GM19324 (cell line): ENCODE measurements around the gene DSCAML1.

Source experiments
- ATAC-seq: cut with Tn5 transposase; IDR thresholded peaks from one replicate; pipeline ENCODE4 v1.9.1; 2021; ENCODE audit warnings: mild to moderate bottlenecking, moderate library complexity; ENCODE audit not compliant: unreplicated experiment, low FRiP score

DSCAML1 gene

DNA sequence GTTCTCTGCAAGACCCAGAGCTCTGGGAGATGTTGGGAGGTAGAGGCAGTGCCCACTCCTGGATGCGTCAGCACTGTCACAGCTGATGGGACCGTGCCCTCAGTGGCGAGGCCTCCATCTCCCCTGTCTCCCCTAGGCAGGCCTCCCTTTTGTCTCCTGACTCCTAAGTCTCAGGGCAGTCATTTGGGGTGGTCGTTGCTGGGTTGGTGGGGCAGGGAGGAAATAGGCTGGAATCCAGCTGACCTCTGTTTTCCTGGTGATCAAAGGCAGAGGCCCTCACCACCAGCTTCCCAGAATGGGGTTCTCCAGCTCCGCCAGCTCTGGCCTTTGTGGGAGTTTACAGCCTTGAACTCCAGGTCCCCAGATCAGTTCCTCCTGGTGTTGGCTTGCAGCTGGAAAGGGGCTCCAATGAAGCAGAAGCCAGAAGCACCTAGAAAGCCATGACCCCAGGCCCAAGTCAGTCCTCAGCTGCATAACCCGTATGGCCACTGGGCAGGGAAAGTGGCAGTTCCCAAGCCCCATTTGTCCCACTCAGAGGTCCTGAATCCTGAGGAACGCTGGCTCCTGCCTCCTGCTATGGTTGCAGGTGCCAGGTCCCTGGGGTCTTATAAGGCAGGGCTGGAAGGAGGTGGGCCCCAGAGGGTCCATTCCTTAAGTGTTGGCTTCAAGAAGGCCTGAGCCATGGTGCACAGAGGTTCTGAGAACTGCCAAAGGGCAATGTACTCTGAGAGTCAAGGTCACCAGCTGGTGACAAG lies 34.8 kb upstream of the DSCAML1 start:
- ATAC-seq, result no peak

DNA sequence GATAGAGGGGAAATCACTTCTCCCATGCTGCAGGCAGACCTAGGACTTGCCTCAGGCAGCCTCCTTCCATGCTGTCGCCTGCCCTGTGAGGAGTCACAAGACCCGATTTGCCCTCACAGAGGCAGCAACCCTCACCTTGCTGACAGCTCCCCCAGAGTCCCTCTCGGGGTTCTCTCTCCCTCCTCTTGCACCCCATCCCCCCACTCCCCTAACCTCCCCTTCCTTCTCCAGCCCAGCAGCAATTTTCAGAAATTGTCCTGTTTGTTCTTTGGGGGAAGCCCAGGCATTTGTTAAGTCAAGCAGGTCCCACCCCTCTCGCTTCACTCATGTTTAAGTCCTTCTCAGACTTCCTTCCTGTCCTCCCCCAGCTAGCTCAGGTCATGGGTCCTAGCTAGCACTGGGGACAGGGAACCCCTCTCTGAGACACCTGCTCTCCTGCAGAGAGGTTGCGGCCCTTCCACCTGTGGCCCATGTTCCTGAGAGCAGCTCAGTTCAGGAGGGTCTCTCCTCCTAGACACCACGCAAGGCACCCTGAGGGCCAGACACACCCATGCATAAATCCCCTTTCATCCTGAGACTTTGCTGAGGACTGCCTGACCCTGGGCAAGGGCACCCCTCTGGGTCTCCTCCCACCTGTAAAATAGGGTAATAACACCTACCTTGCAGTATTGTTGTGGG lies 33.8 kb upstream of the DSCAML1 start:
- no peak for ATAC-seq

GRCh38 chr11:117830072-117830471 lies 33.1 kb upstream of the DSCAML1 start:
- no peak for ATAC-seq

- no peak for ATAC-seq
Measured at GRCh38 chr11:117829369-117829725, 32.3 kb upstream of the DSCAML1 start.

DNA sequence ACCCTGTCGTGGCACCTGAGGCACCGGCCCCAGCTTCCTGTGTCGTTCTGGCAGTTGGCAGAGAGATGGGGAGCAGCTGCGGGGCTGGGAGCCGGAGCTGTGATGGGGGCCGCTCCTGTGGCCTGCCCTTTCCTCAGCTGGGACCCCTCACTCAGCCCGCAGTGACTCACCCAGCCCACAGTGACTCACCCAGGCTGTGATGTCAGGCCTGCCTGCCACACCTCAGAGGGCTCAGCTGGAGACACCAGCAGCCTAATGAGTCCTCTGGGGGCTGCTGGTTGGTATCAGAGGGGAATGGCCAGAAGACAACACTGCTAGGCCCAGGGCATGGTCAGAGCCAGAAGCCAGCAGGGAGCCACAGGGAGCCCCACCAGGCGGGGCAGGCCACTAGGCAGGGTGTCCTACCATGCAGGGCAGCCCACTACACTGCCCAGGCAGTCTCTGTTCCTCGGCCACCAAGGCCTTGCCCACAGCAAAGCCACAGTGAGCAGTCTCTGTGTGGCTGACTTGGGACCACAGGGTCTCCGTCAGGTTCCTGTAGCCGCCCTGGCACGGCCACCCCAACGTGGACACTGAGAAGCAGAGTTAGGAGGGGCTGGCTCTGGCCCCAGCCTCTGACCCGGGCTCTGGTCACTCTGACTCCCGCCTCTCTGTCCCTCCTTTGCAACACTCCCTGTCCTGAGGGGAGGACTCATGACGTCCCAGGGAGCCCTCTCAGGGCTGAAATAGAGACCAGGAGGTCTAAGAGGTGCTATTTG lies 31.8 kb upstream of the DSCAML1 start:
- ATAC-seq, result peak; percentile 28

GRCh38 chr11:117827521-117828511 lies 30.8 kb upstream of the DSCAML1 start:
- no peak for ATAC-seq

DNA sequence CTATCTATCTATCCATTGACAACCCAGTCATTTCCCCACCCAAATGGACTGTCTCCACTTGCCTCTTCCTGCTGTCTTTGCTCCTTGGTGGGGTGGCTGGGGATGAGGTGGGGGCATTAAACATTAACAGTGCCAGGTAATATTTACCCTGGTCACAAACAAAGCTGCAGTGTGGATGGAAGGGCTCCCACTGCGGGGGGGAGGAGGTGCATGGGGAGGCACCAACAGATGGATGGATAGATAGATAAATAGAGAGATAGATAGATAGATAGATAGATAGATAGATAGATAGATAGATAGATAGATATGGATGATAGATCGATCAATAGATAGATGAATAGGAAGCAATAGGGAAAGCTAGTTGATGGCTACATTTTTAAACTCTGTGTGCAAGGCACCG lies 29.8 kb upstream of the DSCAML1 start:
- ATAC-seq, result no peak

DNA sequence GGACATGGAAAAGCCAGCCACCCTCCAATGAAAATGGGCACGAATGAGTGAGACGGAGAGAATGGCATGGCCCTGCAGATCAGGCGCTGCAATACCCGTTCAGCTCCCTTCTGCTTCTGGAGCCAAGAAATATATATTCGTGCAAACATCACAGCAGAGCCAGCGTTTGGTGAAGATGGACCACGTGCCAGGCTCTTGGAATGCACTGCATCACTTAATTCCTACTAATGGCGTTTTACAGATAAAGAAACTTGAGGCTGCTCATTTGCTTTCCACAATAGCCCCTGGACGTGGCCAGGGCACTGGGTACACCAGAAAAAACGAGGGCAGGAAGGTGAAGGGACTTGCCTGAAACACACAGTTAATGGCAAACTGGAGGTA lies 29.2 kb upstream of the DSCAML1 start:
- no peak for ATAC-seq

- no peak for ATAC-seq
Measured at GRCh38 chr11:117825538-117826189, 28.6 kb upstream of the DSCAML1 start.

DNA sequence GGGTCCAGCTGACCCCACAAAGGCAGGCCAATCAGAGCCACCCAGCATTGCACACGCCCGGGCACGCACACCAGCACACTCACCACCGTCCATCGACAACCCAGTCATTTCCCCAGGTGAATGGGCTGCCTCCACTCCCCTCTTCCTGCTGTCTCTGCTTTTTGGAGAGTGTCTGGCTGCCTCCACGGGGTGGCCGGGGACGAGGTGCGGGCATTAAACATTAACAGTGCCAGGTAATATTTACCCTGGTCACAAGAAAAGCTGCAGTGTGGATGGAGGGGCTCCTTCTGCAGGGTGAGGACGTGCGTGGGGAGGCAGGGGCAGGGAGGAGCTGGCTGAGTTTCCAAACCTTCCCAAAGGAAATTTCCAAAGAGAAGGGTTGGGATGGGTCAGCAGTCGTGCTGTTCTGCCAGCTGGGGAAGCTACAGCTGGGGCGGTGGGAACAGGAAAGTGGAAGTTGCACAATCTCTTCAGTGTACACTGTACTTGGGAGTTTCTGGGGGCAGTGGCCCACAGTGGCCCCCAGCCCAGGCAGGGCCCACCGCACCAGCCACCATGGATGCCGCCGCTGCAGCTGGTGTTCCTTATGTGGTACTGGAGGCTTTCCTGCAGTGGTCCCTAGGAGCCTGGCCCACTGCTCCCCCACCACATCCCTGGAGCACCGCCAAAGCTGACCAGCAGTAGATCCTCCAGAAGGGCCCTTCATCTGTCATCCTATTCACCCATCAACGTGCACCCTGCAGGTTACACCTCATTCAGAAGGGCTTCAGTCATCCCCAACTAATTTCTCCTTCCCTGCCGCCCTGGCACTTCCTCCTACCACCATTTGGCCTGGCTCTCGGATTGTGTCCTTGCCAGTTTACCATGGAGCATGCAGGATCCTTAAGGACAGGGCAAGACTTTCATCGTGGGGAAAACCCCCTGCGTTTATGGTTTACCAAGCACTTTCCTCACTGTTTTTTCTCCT lies 27.8 kb upstream of the DSCAML1 start, which contains the start of gene FXYD2:
Gene FXYD2, minus strand, starts transcription at position 174 of the 967 bp plus-strand sequence. Its CDS starts 66 bp downstream, at position 108.
- no peak for ATAC-seq

DNA sequence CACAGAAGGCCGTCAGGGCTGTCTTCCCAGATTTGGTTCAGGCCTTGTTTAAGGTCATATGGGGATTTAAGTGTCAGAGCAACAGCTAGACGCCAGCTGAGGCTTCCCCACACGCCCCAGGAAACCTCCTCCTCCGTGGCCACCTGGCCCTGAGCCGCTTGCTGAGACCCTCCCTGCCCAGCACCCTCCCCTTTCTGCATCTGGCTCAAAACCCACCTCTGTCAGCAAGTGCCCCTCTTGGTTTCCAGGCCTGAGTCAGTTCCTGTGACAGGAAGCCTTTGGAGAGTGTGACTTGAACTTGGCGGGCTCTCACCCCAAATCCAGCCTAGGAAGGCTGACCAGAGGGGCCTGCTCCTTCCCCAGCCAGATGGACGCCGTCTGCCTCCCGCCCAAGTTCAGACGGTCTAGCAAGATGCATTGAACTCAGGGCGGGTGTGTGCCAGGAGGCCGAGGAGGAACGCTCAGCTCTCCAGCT lies 27.0 kb upstream of the DSCAML1 start:
- ATAC-seq, result no peak

DNA sequence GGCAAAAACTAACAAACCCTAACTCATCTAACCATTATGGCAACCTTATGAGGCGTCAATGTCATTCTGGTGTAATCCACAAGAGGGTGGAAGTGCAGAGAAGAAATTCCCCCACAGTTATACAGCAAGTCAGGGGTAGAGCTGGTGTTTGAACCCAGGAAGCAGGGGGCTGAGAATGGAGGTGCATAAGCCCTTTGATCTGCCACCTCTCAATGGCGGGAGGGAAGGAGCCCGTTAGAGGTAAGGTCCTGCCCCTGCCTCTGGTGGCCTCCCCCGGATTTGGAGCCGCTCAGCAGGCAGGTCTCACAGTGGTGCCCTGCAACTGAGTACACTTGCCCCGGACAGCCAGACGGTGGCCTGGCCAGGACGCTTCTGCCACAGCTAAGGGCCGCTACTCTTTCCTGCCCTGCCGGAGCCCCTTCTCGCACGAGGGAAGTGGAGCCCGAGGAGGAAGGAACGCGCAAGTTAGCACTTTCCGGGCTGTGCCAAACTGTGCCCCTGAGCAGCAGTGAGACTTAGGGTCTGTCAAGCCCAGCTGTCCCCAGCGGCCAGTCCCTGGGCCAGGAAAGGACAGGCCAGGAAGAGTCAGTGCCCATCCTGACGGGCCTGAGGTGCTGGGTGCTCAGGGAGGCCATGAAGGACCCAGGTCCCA lies 26.4 kb upstream of the DSCAML1 start:
- ATAC-seq, result no peak

- ATAC-seq, result no peak
Measured at GRCh38 chr11:117822074-117823033, 25.3 kb upstream of the DSCAML1 start.

DNA sequence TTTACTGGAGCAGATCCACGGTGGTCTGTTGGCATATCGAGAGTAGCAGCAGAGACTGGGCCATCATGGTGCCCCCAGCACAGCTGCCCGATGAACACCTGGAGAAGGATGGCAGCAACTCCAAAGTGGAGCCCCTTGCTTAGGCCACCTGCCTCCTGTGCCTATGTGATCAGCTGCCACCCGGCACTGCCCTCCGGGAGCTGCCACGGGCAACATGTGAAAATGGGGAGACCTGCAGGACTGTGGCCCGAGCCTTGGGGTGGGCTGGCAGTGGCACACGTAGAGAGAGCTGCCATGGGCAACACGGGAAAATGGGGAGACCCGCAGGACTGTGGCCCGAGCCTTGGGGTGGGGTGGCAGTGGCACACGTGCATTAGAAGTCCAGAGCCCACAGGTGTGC lies 24.4 kb upstream of the DSCAML1 start:
- no peak for ATAC-seq

DNA sequence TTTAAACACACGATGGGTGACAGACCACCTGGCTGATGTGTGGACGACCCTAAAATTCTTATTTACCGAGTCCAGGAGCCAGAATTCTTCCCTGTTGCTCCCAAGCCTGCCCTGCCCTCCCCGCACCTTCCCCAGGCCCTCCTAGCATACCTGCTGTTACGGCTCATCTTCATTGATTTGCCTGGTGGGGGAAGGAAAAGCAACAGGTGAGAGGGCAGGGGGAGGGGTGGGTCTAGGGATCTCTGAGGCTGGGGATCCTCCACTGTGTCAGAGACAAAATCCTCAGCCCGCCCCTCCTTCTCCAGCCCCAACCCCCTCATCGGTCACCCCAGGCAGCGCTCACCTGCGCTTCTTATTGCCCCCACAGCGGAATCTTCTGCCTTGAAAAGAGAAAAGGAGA lies 23.5 kb upstream of the DSCAML1 start:
- ATAC-seq, result no peak

GRCh38 chr11:117820071-117820470 lies 23.1 kb upstream of the DSCAML1 start:
- ATAC-seq, result no peak
